Heart right ventricle (tissue), 16 donors: ENCODE results near the gene KIF1B. TPM values are rescaled to one million over a fixed set of nuclear protein-coding genes. Genes with fewer than 3 reads are reported as not detected.

Experiments
- ATAC-seq, 8 donors: fragments of 200-7000 bp; cut with Tn5 transposase; one replicate each; pipeline ENCODE4 v1.9.1; 2020; ENCODE audit warnings: mild to moderate bottlenecking in 8 of 8, moderate library complexity in 8 of 8, moderate number of reproducible peaks in 1 of 8
- DNase-seq, 2 donors: peaks; one replicate each; pipeline ENCODE4 v3.0.0-alpha.2; 2020
- H3K27ac ChIP-seq, 10 donors: fragments of 200-600 bp; sonication (generic) in 2 of 10; one replicate each; pipeline versions ENCODE4 v1.5.0 to v1.8.0; 2020 to 2022; ENCODE audit warnings: mild to moderate bottlenecking in 3 of 10
- H3K27me3 ChIP-seq, 7 donors: fragments of 200-600 bp; one replicate each; pipeline ENCODE4 v1.8.0; 2021 to 2022; ENCODE audit warnings: mild to moderate bottlenecking in 2 of 7
- H3K36me3 ChIP-seq, 9 donors: fragments of 200-600 bp; sonication (generic) in 1 of 9; one replicate each; pipeline versions ENCODE4 v1.5.0 to v1.8.0; 2020 to 2022; ENCODE audit warnings: mild to moderate bottlenecking in 2 of 9
- H3K4me1 ChIP-seq, 9 donors: fragments of 200-600 bp; sonication (generic) in 1 of 9; one replicate each; pipeline versions ENCODE4 v1.5.0 to v1.8.0; 2020 to 2022; ENCODE audit warnings: mild to moderate bottlenecking in 4 of 9
- H3K4me3 ChIP-seq, 10 donors: fragments of 200-600 bp; sonication (generic) in 2 of 10; one replicate each; pipeline versions ENCODE4 v1.5.0 to v1.8.0; 2020 to 2022; ENCODE audit warnings: mild to moderate bottlenecking in 7 of 10, moderate library complexity in 2 of 10
- H3K9me3 ChIP-seq, 11 donors: fragments of 200-600 bp in 10 of 11; sonication (generic) in 2 of 11; one replicate each; pipeline versions ENCODE4 v1.5.0 to v1.8.0; 2013 to 2022; ENCODE audit warnings: mild to moderate bottlenecking in 2 of 11, control low read depth in 1 of 11, moderate library complexity in 1 of 11
- CTCF ChIP-seq, 9 donors: fragments of 200-600 bp; sonication (generic) in 2 of 9; IDR thresholded peaks; one replicate each; pipeline versions ENCODE4 v1.5.0 to v1.8.0; 2021 to 2022; ENCODE audit warnings: antibody characterized with exemption in 9 of 9, mild to moderate bottlenecking in 5 of 9, moderate library complexity in 1 of 9
- WGBS, 2 donors: extraction: QIAGEN DNeasy Blood & Tissue Kit; methylation state at CpG; one replicate each; pipeline ENCODE4 v1.1.7; 2013; ENCODE audit warnings: inconsistent platforms in 1 of 2; 5-methylcytosine and 5-hydroxymethylcytosine counted together
- intact Hi-C, 10 donors: fragments of 100-400 bp; cut with DNase I; formaldehyde crosslinking; loops; one replicate each; pipeline versions ENCODE4 v1.11.1 to v1.14.2; 2022
- long read RNA-seq, 3 donors: library from polyadenylated mRNA; unstranded; transcript quantifications; one replicate each; pipeline ENCODE4 v2.0.0, GENCODE V29; 2020 to 2021
- polyA plus RNA-seq, 2 donors: library from polyadenylated mRNA; stranded (reverse); fragments of 200-250 nt; gene quantifications; one replicate each; pipeline ENCODE4 v1.2.3, GENCODE V29; 2013
- total RNA-seq, 10 donors: library from RNA; stranded (reverse); fragmentation: NEBNext Ultra II Directional in 3 of 10; extraction: Animal tissue kit (Norgen Biotek cat#: 25700) in 3 of 10; gene quantifications; one replicate each; pipeline versions ENCODE4 v1.2.1 to v1.2.4, GENCODE V29; 2021 to 2023
- donor health status: Arrhythmogenic right ventricular cardiomyopathy.
- donor health status: ischemic (EF 13 %, LVEDD 7.1; RV severe dilation, severe dysfunction).
- donor health status: healthy with polysubstance abuse.
- donor health status: DM: no; HTN: yes; CAD: no.
- donor health status: DM: no; HTN: no; CAD: no.
- donor health status: ischemic (EF 25% LVEDD 6.9; RV normal size, moderate dysfunction).
- donor health status: ischemic (EF 25% LVEDD 5.7; RV mildly dilated, moderate dysfunction).
- donor health status: healthy.
- donor health status: DM: yes; HTN: yes; CAD: no.
- donor health status: Ischemic cardiomyopathy.
- donor health status: ischemic (EF 35%, LVEDD 5.7; RV mildly dilated, moderate dysfunction).
- donor health status: nonischemic (EF 11% LVEDD 7.7; RV severe dilation, severe dysfunction).
- donor health status: DM: yes; HTN: yes; CAD: no.
- donor health status: PGD.
- donor health status: ischemic (EF 29% LVEDD 5.4; RV normal size, mild dysfunction).
- donor health status: nonischemic (EF 23%, LVEDD 6.1; RV moderate dilation, normal function).

KIF1B gene
- total RNA-seq (100 to 1,000 TPM in 2 of 10 donors, 10 to 100 TPM in 8; 64.9 to 107 (median 89.9) TPM), polyA plus RNA-seq (10 to 100 TPM; 21.6 to 32.3 TPM)
- long read RNA-seq, donor 1, full-length matches to known transcripts: 7 of 128 reads
- long read RNA-seq, donor 1, partial matches to known transcripts: 20 of 128 reads
- long read RNA-seq, donor 1, other reads (novel, unspliced or antisense): 101 of 128 reads
- long read RNA-seq, donor 2, full-length matches to known transcripts: 11 of 123 reads
- long read RNA-seq, donor 2, partial matches to known transcripts: 16 of 123 reads
- long read RNA-seq, donor 2, other reads (novel, unspliced or antisense): 96 of 123 reads
- long read RNA-seq, donor 3, full-length matches to known transcripts: 15 of 188 reads
- long read RNA-seq, donor 3, partial matches to known transcripts: 61 of 188 reads
- long read RNA-seq, donor 3, other reads (novel, unspliced or antisense): 112 of 188 reads

GRCh38 chr1:10209905-10210810, at the start of gene KIF1B:
Gene KIF1B (plus strand): TSS chr1:10210570. CDS start chr1:10232329, 21,759 bp downstream.
- intact Hi-C loops: loop anchor here (2.0 to 10.0 kb wide), 13 partner anchors 37 to 178 kb away; partner anchors contain the start of gene UBE4B (in 1 of the 10)
- ATAC-seq (peak; percentile 96 to 98 (median 97)), DNase-seq (peak; percentile 98 to 99)
- peak; percentile 96 to 100 (median 99) for TF ChIP-seq CTCF (IDR thresholded peaks at IDR 0.05)
- Histone ChIP-seq H3K9me3 (no peaks in the 10 kb centered on the region), H3K36me3 (no peaks in the 10 kb centered on the region), H3K27ac (peak within 1 kb of the TSS; percentile 97 to 100 (median 99)), H3K4me1 (peaks cover 5 to 42% (median 39%) of the 10 kb centered on the region in 9 donors), H3K4me3 (peak within 1 kb of the TSS; percentile 74 to 97 (median 94)), H3K27me3 (no peaks in the 10 kb centered on the region)
- WGBS, 2 donors: 0 to 1% methylated on average over 89 to 107 of the region's 107 CpGs

GRCh38 chr1:10160907-10161490, 49.4 kb upstream of the KIF1B start:
- peak in 3 of 8 donors; percentile 47 to 54 (median 49) for ATAC-seq
- Histone ChIP-seq H3K36me3 (peaks cover 0 to 99% (median 31%) of the 10 kb centered on the region in 9 donors), H3K27ac (peak overlapping the region; percentile 14 to 81 (median 66)), H3K9me3 (no peaks in the 10 kb centered on the region), H3K4me1 (peaks cover 0 to 19% (median 0%) of the 10 kb centered on the region in 9 donors), H3K4me3 (no peak overlapping the region), H3K27me3 (no peaks in the 10 kb centered on the region)
- no peak for TF ChIP-seq CTCF (IDR thresholded peaks at IDR 0.05)
- 71% methylated on average over 12 of the region's 12 CpGs for WGBS, 2 donors
- intact Hi-C loops: no loop called here
- no peak for DNase-seq

GRCh38 chr1:10161541-10162290, 48.7 kb upstream of the KIF1B start:
- ATAC-seq (peak; percentile 46 to 96 (median 86)), DNase-seq (peak; percentile 28 to 63)
- H3K4me3 ChIP-seq: no peak overlapping the region

More at GRCh38 chr1:10161541-10162290, 48.7 kb upstream of the KIF1B start:
- Histone ChIP-seq H3K27ac (peak overlapping the region; percentile 14 to 81 (median 66)), H3K36me3 (peaks cover 0 to 100% (median 28%) of the 10 kb centered on the region in 9 donors), H3K4me1 (peaks cover 0 to 19% (median 0%) of the 10 kb centered on the region in 9 donors), H3K9me3 (no peaks in the 10 kb centered on the region), H3K27me3 (no peaks in the 10 kb centered on the region)
- WGBS, 2 donors: 74 to 86% methylated on average over 17 of the region's 17 CpGs
- TF ChIP-seq CTCF (IDR thresholded peaks at IDR 0.05): no peak
- intact Hi-C loops: no loop called here
